OCI-LY7 (cell line): ENCODE results near the gene CDHR5.

Experiments
- EZH2phosphoT487 ChIP-seq: fragments of 200-600 bp; sonication (generic); IDR thresholded peaks from 2 replicates; pipeline ENCODE4 v1.6.1; 2018; ENCODE audit warnings: low read depth, borderline replicate concordance, mild to moderate bottlenecking, mixed run types, antibody characterized with exemption, low read length, moderate library complexity, mixed read lengths
- TF ChIP-seq, protein P1 (sequence below): fragments of 200-600 bp; sonication (generic); conservative IDR thresholded peaks from 2 replicates; pipeline ENCODE4 v1.5.1; 2014; ENCODE audit warnings: mild to moderate bottlenecking, antibody characterized with exemption, low read length, moderate library complexity, mixed read lengths

DNA sequence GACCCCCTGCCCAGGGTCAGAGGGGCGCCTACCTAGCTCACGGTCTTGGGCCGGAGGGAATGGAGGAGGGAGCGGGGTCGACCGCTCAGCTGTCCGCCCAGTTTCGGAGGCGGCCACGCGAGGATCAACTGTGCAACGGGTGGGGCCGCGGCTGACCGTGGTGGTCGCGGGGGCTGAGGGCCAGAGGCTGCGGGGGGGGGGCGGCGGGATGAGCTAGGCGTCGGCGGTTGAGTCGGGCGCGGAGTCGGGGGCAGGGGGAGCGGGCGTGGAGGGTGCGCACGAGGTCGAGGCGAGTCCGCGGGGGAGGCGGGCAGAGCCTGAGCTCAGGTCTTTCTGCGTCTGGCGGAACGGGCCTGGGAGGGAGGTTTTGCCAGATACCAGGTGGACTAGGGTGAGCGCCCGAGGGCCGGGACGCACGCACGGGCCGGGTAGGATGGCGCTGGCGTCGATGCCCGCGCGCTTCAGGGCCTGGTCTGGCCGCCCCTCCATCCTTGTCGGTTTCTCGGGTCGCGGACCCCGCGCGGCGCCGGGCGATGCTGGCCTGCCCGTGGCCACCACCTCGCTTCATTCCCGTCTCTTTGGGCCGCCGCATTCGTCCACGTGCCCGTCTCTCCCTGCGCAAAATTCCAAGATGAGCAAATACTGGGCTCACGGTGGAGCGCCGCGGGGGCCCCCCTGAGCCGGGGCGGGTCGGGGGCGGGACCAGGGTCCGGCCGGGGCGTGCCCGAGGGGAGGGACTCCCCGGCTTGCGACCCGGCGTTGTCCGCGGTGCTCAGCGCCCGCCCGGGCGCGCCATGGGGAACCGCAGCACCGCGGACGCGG, 12.0 kb upstream of the CDHR5 start, which contains the start of gene DRD4:
- TF ChIP-seq, protein P1, sequence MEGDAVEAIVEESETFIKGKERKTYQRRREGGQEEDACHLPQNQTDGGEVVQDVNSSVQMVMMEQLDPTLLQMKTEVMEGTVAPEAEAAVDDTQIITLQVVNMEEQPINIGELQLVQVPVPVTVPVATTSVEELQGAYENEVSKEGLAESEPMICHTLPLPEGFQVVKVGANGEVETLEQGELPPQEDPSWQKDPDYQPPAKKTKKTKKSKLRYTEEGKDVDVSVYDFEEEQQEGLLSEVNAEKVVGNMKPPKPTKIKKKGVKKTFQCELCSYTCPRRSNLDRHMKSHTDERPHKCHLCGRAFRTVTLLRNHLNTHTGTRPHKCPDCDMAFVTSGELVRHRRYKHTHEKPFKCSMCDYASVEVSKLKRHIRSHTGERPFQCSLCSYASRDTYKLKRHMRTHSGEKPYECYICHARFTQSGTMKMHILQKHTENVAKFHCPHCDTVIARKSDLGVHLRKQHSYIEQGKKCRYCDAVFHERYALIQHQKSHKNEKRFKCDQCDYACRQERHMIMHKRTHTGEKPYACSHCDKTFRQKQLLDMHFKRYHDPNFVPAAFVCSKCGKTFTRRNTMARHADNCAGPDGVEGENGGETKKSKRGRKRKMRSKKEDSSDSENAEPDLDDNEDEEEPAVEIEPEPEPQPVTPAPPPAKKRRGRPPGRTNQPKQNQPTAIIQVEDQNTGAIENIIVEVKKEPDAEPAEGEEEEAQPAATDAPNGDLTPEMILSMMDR = no peak
- TF ChIP-seq EZH2phosphoT487 = no peak
